ENCODE data around the gene VILL.

The VILL gene

DNA sequence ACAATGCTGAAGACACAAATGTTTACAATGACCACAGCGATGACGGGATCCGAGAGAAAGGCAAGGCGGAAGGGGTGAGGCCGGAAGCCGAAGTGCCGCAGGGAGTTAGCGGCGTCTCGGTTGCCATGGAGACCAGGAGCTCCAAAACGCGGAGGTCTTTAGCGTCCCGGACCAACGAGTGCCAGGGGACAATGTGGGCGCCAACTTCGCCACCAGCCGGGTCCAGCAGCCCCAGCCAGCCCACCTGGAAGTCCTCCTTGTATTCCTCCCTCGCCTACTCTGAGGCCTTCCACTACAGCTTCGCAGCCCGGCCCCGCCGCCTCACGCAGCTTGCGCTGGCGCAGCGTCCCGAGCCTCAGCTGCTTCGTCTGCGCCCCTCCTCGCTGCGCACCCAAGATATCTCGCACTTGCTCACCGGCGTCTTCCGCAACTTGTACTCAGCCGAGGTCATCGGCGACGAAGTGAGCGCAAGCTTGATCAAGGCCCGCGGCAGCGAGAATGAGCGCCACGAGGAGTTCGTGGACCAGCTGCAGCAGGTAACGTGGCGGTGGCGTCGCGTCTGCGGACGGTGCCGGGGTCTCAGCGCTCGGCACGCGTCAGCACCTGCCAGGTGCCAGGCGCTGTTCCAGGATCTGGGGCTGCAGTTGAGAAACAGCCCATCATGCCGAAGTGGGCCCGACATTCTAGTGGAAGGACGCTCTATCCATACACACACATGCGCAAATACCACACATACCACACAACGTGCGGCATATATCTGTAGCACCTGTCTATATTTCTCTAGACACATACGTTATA, 48.7 kb downstream of the VILL start, which contains the start of gene DLEC1:
DLEC1 (plus strand) TSS at position 108 of the 798 bp plus-strand sequence; CDS start at position 126, 18 bp downstream.
- no peaks in the 10 kb centered on the region for H3K36me3 ChIP-seq (ENCODE audit: insufficient read depth, insufficient read length, low read length)
- TF ChIP-seq SUZ12 (IDR thresholded peaks at IDR 0.05; ENCODE audit: extremely low read depth, insufficient read depth, insufficient read length) (no peak), YY1 (IDR thresholded peaks at IDR 0.05; ENCODE audit: insufficient read depth, insufficient read length) (no peak), ZNF274 (IDR thresholded peaks at IDR 0.05; ENCODE audit: low read depth, low read length) (no peak)
- peaks cover 9% of the 10 kb centered on the region for H3K4me1 ChIP-seq (ENCODE audit: insufficient read depth, insufficient read length)
- peak; percentile 69 for DNase-seq (ENCODE audit: low read depth, low spot score)
- H3K4me3 ChIP-seq (ENCODE audit: insufficient read length, low read depth) = peak within 1 kb of the TSS; percentile 62
- no peaks in the 10 kb centered on the region for H3K9me3 ChIP-seq (ENCODE audit: insufficient read depth, low read length)
- peak within 1 kb of the TSS; percentile 32 for H3K9ac ChIP-seq (ENCODE audit: insufficient read length, low read depth)
- H3K27me3 ChIP-seq (ENCODE audit: insufficient read depth, insufficient read length) = peaks cover 29% of the 10 kb centered on the region

DNA sequence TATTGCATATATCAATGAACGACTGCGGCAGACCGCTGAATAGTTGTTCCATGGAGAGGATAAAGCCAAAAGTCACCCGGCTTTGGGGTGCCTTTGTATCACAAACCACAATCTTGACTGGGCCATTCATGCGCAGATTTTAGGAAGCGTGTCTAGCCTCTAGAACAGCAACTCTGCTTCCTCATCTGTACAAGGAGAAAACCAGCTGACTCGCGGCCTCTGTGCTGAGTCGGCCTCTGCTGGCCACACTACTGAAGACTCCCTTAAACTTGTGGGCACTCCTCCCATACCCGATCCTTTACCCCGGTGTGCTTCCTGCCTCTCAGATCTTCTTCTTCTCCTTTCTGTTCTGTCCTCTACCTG, 49.3 kb downstream of the VILL start:
- no peak for DNase-seq (ENCODE audit: low read depth, low spot score)
- TF ChIP-seq SUZ12 (IDR thresholded peaks at IDR 0.05; ENCODE audit: extremely low read depth, insufficient read depth, insufficient read length) = no peak
- TF ChIP-seq ZNF274 (IDR thresholded peaks at IDR 0.05; ENCODE audit: low read depth, low read length) = no peak
- no peak for TF ChIP-seq YY1 (IDR thresholded peaks at IDR 0.05; ENCODE audit: insufficient read depth, insufficient read length)
- H3K9ac ChIP-seq (ENCODE audit: insufficient read length, low read depth) = no peak overlapping the region

DNA sequence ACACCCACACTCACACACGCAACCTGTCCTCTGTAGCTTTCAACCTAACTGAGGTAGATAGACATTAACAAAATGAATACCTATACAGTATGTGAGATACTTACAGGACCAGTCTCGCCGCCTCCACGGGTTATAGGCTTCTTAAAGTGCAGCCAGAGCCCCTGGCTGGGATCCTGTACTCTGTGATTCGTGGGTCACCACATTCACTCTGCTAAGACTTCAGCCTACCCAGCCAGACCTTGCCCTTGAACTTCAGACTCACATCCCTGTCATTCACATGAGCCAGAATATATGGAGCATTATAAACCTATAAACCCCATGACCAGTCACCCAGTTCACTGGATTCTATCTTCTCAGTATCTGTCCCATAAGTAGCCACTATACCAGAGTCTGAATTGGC, 49.8 kb downstream of the VILL start:
- peaks cover 9% of the 10 kb centered on the region for H3K4me1 ChIP-seq (ENCODE audit: insufficient read depth, insufficient read length)
- no peak for TF ChIP-seq YY1 (IDR thresholded peaks at IDR 0.05; ENCODE audit: insufficient read depth, insufficient read length)
- TF ChIP-seq ZNF274 (IDR thresholded peaks at IDR 0.05; ENCODE audit: low read depth, low read length) = no peak
- TF ChIP-seq SUZ12 (IDR thresholded peaks at IDR 0.05; ENCODE audit: extremely low read depth, insufficient read depth, insufficient read length) = no peak
- no peak for DNase-seq (ENCODE audit: low read depth, low spot score)
- no peak overlapping the region for H3K9ac ChIP-seq (ENCODE audit: insufficient read length, low read depth)
- H3K4me3 ChIP-seq (ENCODE audit: insufficient read length, low read depth) = no peak overlapping the region
- no peaks in the 10 kb centered on the region for H3K36me3 ChIP-seq (ENCODE audit: insufficient read depth, insufficient read length, low read length)
- no peaks in the 10 kb centered on the region for H3K9me3 ChIP-seq (ENCODE audit: insufficient read depth, low read length)
- H3K27me3 ChIP-seq (ENCODE audit: insufficient read depth, insufficient read length) = peaks cover 31% of the 10 kb centered on the region

More for the DNA sequence above, 49.3 kb downstream of the VILL start:
- H3K27me3 ChIP-seq (ENCODE audit: insufficient read depth, insufficient read length) = peaks cover 29% of the 10 kb centered on the region
- H3K9me3 ChIP-seq (ENCODE audit: insufficient read depth, low read length) = no peaks in the 10 kb centered on the region
- peaks cover 9% of the 10 kb centered on the region for H3K4me1 ChIP-seq (ENCODE audit: insufficient read depth, insufficient read length)
- no peaks in the 10 kb centered on the region for H3K36me3 ChIP-seq (ENCODE audit: insufficient read depth, insufficient read length, low read length)
- no peak overlapping the region for H3K4me3 ChIP-seq (ENCODE audit: insufficient read length, low read depth)

DNA sequence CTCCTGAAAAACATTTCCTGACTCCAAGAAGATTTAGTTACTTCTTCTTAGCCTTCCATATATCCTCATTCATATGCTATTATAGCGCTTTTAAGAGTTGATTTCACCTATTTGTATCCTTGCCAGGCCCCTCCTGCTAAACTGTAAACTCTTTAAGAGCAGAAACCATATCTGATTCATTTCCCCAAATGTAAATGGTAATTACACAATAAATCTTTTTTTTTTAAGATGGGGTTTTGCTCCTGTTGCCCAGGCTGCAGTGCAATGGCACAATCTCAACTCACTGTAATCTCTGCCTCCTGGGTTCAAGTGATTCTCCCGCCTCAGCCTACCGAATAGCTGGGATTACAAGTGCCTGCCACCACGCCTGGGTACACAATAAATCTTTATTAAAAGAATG, 52.9 kb downstream of the VILL start:
- no peaks in the 10 kb centered on the region for H3K9me3 ChIP-seq (ENCODE audit: insufficient read depth, low read length)
- H3K36me3 ChIP-seq (ENCODE audit: insufficient read depth, insufficient read length, low read length) = no peaks in the 10 kb centered on the region
- no peak overlapping the region for H3K4me3 ChIP-seq (ENCODE audit: insufficient read length, low read depth)
- DNase-seq (ENCODE audit: low read depth, low spot score) = no peak
- no peak overlapping the region for H3K9ac ChIP-seq (ENCODE audit: insufficient read length, low read depth)
- peaks cover 27% of the 10 kb centered on the region for H3K27me3 ChIP-seq (ENCODE audit: insufficient read depth, insufficient read length)
- peaks cover 6% of the 10 kb centered on the region for H3K4me1 ChIP-seq (ENCODE audit: insufficient read depth, insufficient read length)
- no peak for TF ChIP-seq ZNF274 (IDR thresholded peaks at IDR 0.05; ENCODE audit: low read depth, low read length)
- TF ChIP-seq YY1 (IDR thresholded peaks at IDR 0.05; ENCODE audit: insufficient read depth, insufficient read length) = no peak
- TF ChIP-seq SUZ12 (IDR thresholded peaks at IDR 0.05; ENCODE audit: extremely low read depth, insufficient read depth, insufficient read length) = no peak

DNA sequence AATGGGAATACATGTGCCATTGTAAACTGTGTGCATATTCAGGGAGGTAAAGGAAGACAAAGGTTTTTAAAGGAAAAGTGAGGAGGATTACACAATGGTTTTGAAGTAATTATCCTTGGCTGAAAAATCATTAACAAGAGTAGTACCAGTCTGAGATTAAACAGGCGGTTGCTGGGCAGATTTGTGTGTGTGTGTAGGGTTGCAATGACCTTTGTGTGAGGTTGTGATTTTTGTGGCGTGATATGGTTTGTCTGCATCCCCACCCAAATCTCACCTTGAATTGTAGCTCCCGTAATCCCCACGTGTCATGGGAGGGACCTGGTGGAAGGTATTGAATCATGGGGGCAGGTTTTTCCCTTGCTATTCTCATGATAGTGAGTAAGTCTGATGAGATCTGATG, 55.4 kb downstream of the VILL start:
- TF ChIP-seq YY1 (IDR thresholded peaks at IDR 0.05; ENCODE audit: insufficient read depth, insufficient read length) (no peak), ZNF274 (IDR thresholded peaks at IDR 0.05; ENCODE audit: low read depth, low read length) (no peak), SUZ12 (IDR thresholded peaks at IDR 0.05; ENCODE audit: extremely low read depth, insufficient read depth, insufficient read length) (no peak)
- H3K36me3 ChIP-seq (ENCODE audit: insufficient read depth, insufficient read length, low read length) = no peaks in the 10 kb centered on the region
- no peaks in the 10 kb centered on the region for H3K9me3 ChIP-seq (ENCODE audit: insufficient read depth, low read length)
- H3K9ac ChIP-seq (ENCODE audit: insufficient read length, low read depth) = no peak overlapping the region
- H3K4me1 ChIP-seq (ENCODE audit: insufficient read depth, insufficient read length) = no peaks in the 10 kb centered on the region
- DNase-seq (ENCODE audit: low read depth, low spot score) = no peak
- H3K4me3 ChIP-seq (ENCODE audit: insufficient read length, low read depth) = no peak overlapping the region
- H3K27me3 ChIP-seq (ENCODE audit: insufficient read depth, insufficient read length) = peaks cover 4% of the 10 kb centered on the region

DNA sequence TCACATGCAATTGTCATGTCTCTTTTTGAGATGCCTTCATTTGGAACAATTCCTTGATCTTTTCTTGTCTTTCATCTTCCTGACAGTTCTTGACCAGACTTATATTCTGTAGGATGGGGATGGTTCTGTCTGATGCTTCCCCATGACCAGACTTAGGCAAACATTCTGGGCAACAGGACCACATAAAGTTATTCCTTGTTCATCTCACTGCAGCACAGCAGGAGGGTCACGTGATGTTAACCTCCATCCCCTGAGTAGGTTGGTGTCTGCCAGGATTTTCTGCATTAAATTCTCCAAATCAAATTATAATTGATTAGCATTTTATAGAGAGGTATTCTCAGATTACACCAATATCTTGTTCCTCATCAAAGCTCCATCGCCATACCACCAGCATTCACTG, 56.2 kb downstream of the VILL start:
- TF ChIP-seq ZNF274 (IDR thresholded peaks at IDR 0.05; ENCODE audit: low read depth, low read length) = no peak
- no peak for TF ChIP-seq SUZ12 (IDR thresholded peaks at IDR 0.05; ENCODE audit: extremely low read depth, insufficient read depth, insufficient read length)
- no peak for TF ChIP-seq YY1 (IDR thresholded peaks at IDR 0.05; ENCODE audit: insufficient read depth, insufficient read length)
- H3K9me3 ChIP-seq (ENCODE audit: insufficient read depth, low read length) = peaks cover 6% of the 10 kb centered on the region; the same call in 1 of the 2 replicates
- H3K4me1 ChIP-seq (ENCODE audit: insufficient read depth, insufficient read length) = no peaks in the 10 kb centered on the region
- H3K9ac ChIP-seq (ENCODE audit: insufficient read length, low read depth) = no peak overlapping the region
- H3K4me3 ChIP-seq (ENCODE audit: insufficient read length, low read depth) = no peak overlapping the region
- peaks cover 4% of the 10 kb centered on the region for H3K27me3 ChIP-seq (ENCODE audit: insufficient read depth, insufficient read length)
- no peak for DNase-seq (ENCODE audit: low read depth, low spot score)
- no peaks in the 10 kb centered on the region for H3K36me3 ChIP-seq (ENCODE audit: insufficient read depth, insufficient read length, low read length)

DNA sequence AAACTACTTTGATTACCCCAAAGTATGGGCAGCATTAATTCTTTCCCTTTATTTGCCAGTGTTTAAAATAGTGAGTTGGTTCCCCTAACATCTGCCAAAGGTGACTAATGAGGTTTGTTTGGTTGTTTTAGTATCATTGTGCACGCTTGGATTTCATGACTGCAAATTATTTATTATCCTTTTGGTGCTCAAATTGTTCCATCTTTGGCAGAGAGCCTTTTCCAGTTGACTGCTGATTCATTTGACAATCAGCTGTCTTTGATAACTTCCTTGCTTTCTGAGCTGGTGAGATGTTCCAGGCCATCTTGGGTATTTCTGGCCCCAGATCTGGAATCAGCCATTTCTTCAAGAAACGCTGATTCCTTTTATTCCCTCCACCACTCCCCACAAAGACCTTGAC, 57.3 kb downstream of the VILL start:
- no peak overlapping the region for H3K4me3 ChIP-seq (ENCODE audit: insufficient read length, low read depth)
- peaks cover 15% of the 10 kb centered on the region; the same call in 1 of the 2 replicates for H3K9me3 ChIP-seq (ENCODE audit: insufficient read depth, low read length)
- H3K36me3 ChIP-seq (ENCODE audit: insufficient read depth, insufficient read length, low read length) = no peaks in the 10 kb centered on the region

More for the DNA sequence above, 57.3 kb downstream of the VILL start:
- H3K27me3 ChIP-seq (ENCODE audit: insufficient read depth, insufficient read length) = peaks cover 4% of the 10 kb centered on the region
- H3K4me1 ChIP-seq (ENCODE audit: insufficient read depth, insufficient read length) = no peaks in the 10 kb centered on the region
- DNase-seq (ENCODE audit: low read depth, low spot score) = no peak
- no peak overlapping the region for H3K9ac ChIP-seq (ENCODE audit: insufficient read length, low read depth)
- TF ChIP-seq YY1 (IDR thresholded peaks at IDR 0.05; ENCODE audit: insufficient read depth, insufficient read length) (no peak), SUZ12 (IDR thresholded peaks at IDR 0.05; ENCODE audit: extremely low read depth, insufficient read depth, insufficient read length) (no peak), ZNF274 (IDR thresholded peaks at IDR 0.05; ENCODE audit: low read depth, low read length) (no peak)
